Uterus (tissue), 4 donors: ENCODE data around the gene MAP3K15. TPM values are rescaled to one million over a fixed set of nuclear protein-coding genes. Genes with fewer than 3 reads are reported as not detected.

Experiments
- DNase-seq, 2 donors: peaks; one replicate each; pipeline ENCODE4 v3.0.0-alpha.2; 2019 to 2020
- H3K27ac ChIP-seq, 2 donors: fragments of 200-600 bp; sonication (generic); 1 replicate in 1 of 2; 2 replicates in 1 of 2; pipeline ENCODE4 v1.5.1; 2016 to 2018
- H3K27me3 ChIP-seq, 2 donors: fragments of 200-600 bp; sonication (generic); one replicate each; pipeline ENCODE4 v1.5.1; 2018 to 2019; ENCODE audit warnings: control low read depth in 1 of 2
- H3K36me3 ChIP-seq, 2 donors: fragments of 200-600 bp; sonication (generic); one replicate each; pipeline ENCODE4 v1.5.1; 2019; ENCODE audit warnings: control low read depth in 1 of 2
- H3K4me1 ChIP-seq, 2 donors: fragments of 200-600 bp; sonication (generic); one replicate each; pipeline ENCODE4 v1.5.1; 2018 to 2019; ENCODE audit warnings: control low read depth in 1 of 2
- H3K4me3 ChIP-seq, 2 donors: fragments of 200-600 bp; sonication (generic); 1 replicate in 1 of 2; 2 replicates in 1 of 2; pipeline ENCODE4 v1.5.1; 2018 to 2019; ENCODE audit warnings: mild to moderate bottlenecking in 1 of 2
- H3K9me3 ChIP-seq, 2 donors: fragments of 200-600 bp; sonication (generic); one replicate each; pipeline ENCODE4 v1.5.1; 2019; ENCODE audit warnings: control low read depth in 1 of 2
- CTCF ChIP-seq, 4 experiments: fragments of 200-600 bp in 2 of 4; fragments of 450-650 bp in 2 of 4; sonication (generic) in 2 of 4; IDR thresholded peaks; one replicate each; pipeline ENCODE4 v1.5.1; 2016 to 2019; ENCODE audit warnings: antibody characterized with exemption in 4 of 4, mild to moderate bottlenecking in 2 of 4, moderate library complexity in 1 of 4
- POLR2A ChIP-seq, 2 donors: fragments of 450-650 bp; IDR thresholded peaks; one replicate each; pipeline ENCODE4 v1.6.1; 2016; ENCODE audit warnings: antibody characterized with exemption in 2 of 2, mild to moderate bottlenecking in 1 of 2, moderate library complexity in 1 of 2
- intact Hi-C: fragments of 100-400 bp; cut with DNase I; formaldehyde crosslinking; loops from one replicate; pipeline ENCODE4 v1.15.1; 2023; ENCODE audit warnings: low total_unique reads
- total RNA-seq, 4 donors: library from RNA; depleted of rRNA in 3 of 4; stranded (reverse); fragments of >200 nt in 3 of 4; gene quantifications; one replicate each; pipeline versions ENCODE4 v1.1.0 to v1.2.4, GENCODE V29; 2014 to 2023
- donor health status: DM: yes; HTN: yes; CAD: no.

The MAP3K15 gene
- total RNA-seq, 4 donors from 2014 or later, result 0.55 to 0.90 TPM; not detected in 2

- Histone ChIP-seq H3K27ac (no peak overlapping the region), H3K4me1 (no peaks in the 10 kb centered on the region), H3K27me3 (no peaks in the 10 kb centered on the region), H3K9me3 (no peaks in the 10 kb centered on the region), H3K4me3 (no peak overlapping the region), H3K36me3 (no peaks in the 10 kb centered on the region)
- no peak for DNase-seq
- TF ChIP-seq CTCF (IDR thresholded peaks at IDR 0.05), result no peak
- TF ChIP-seq POLR2A (IDR thresholded peaks at IDR 0.05), result no peak
- intact Hi-C loops, result no loop called here
Observed at GRCh38 chrX:19388741-19389140, 126.6 kb downstream of the MAP3K15 start.

GRCh38 chrX:19388064-19388679 is 127.1 kb downstream of the MAP3K15 start:
- no peaks in the 10 kb centered on the region for H3K9me3 ChIP-seq
- DNase-seq, result no peak
- no peaks in the 10 kb centered on the region for H3K27me3 ChIP-seq
- intact Hi-C loops, result no loop called here
- no peaks in the 10 kb centered on the region for H3K36me3 ChIP-seq
- no peak overlapping the region for H3K27ac ChIP-seq
- TF ChIP-seq POLR2A (IDR thresholded peaks at IDR 0.05) (no peak), CTCF (IDR thresholded peaks at IDR 0.05) (no peak)
- no peak overlapping the region for H3K4me3 ChIP-seq
- no peaks in the 10 kb centered on the region for H3K4me1 ChIP-seq

GRCh38 chrX:19386679-19387078 is 128.6 kb downstream of the MAP3K15 start:
- Histone ChIP-seq H3K9me3 (no peaks in the 10 kb centered on the region), H3K4me1 (no peaks in the 10 kb centered on the region), H3K36me3 (no peaks in the 10 kb centered on the region), H3K27ac (no peak overlapping the region), H3K4me3 (no peak overlapping the region), H3K27me3 (peaks cover 0 to 3% of the 10 kb centered on the region in 2 donors)
- intact Hi-C loops, result no loop called here
- TF ChIP-seq POLR2A (IDR thresholded peaks at IDR 0.05) (no peak), CTCF (IDR thresholded peaks at IDR 0.05) (no peak)
- no peak for DNase-seq

- no peaks in the 10 kb centered on the region for H3K4me1 ChIP-seq
- H3K9me3 ChIP-seq, result no peaks in the 10 kb centered on the region
- intact Hi-C loops, result no loop called here
- peaks cover 0 to 3% of the 10 kb centered on the region in 2 donors for H3K27me3 ChIP-seq
- no peak overlapping the region for H3K27ac ChIP-seq
- TF ChIP-seq CTCF (IDR thresholded peaks at IDR 0.05) (no peak), POLR2A (IDR thresholded peaks at IDR 0.05) (no peak)
- no peaks in the 10 kb centered on the region for H3K36me3 ChIP-seq
- H3K4me3 ChIP-seq, result no peak overlapping the region
- no peak for DNase-seq
Observed at GRCh38 chrX:19382555-19383145, 132.7 kb downstream of the MAP3K15 start.

- no peak for DNase-seq
- H3K4me1 ChIP-seq, result no peaks in the 10 kb centered on the region
- no peaks in the 10 kb centered on the region for H3K36me3 ChIP-seq
- H3K9me3 ChIP-seq, result no peaks in the 10 kb centered on the region
- no peak for TF ChIP-seq POLR2A (IDR thresholded peaks at IDR 0.05)
- TF ChIP-seq CTCF (IDR thresholded peaks at IDR 0.05), result no peak
- peaks cover 0 to 3% of the 10 kb centered on the region in 2 donors for H3K27me3 ChIP-seq
- H3K4me3 ChIP-seq, result no peak overlapping the region
- intact Hi-C loops, result no loop called here
- no peak overlapping the region for H3K27ac ChIP-seq
Observed at GRCh38 chrX:19381326-19381725, 134.0 kb downstream of the MAP3K15 start.
